ENCODE measurements around the gene OPRPN. TPM values are rescaled to one million over a fixed set of nuclear protein-coding genes. Genes with fewer than 3 reads are reported as not detected.

Gene OPRPN
- total and polyA plus RNA-seq, 2 of the 4 experiments (the other 2 are of a cell fraction) = not detected

DNA sequence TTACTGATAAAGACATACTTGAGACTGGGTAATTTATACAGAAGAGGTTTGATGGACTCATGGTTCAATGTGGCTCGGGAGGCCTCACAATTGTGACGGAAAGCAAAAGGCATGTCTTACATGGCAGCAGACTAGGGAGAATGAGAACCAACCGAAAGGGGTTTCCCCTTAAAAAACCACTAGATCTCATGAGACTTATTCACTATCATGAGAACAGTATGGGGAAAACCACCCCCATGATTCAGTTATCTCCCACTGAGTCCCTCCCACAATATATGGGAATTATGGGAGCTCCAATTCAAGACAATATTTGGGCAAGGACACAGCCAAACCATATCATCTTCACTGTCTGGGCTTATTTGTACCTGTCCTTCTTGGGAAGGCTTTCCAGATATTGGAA, 51.5 kb downstream of the OPRPN start:
- no peak overlapping the region for H3K4ac ChIP-seq (ENCODE audit: low read depth, low read length)
- ChIA-PET POLR2A (ENCODE audit: unreplicated experiment) (no interaction called here), CTCF (no interaction called here)
- intact Hi-C loops (cut with micrococcal nuclease) = no loop called here
- no TSS peak for BruUV-seq (replicated peaks)
- no peaks in the 10 kb centered on the region for H4K20me1 ChIP-seq (ENCODE audit: insufficient read depth, low read length)
- H3K18ac ChIP-seq (ENCODE audit: low read depth, low read length) = no peak overlapping the region
- no peak overlapping the region for H2BK5ac ChIP-seq (ENCODE audit: low read depth, low read length, poor library complexity, severe bottlenecking)
- H4K5ac ChIP-seq (ENCODE audit: low read depth, low read length) = no peak overlapping the region
- no peak overlapping the region for H2AK9ac ChIP-seq (replicated peaks; ENCODE audit: low read depth, low read length, poor library complexity)
- H3K9ac ChIP-seq (ENCODE audit: low read depth, low read length) = no peak overlapping the region
- H3K14ac ChIP-seq (replicated peaks; ENCODE audit: low read depth, low read length) = no peak overlapping the region
- DNase-seq = no peak
- no peak overlapping the region for H4K91ac ChIP-seq (ENCODE audit: insufficient read depth, low read depth, low read length)
- dilution Hi-C loops (cut with HindIII; ENCODE audit: low sequenced_read_pairs, unreplicated experiment) = no loop called here
- ATAC-seq (ENCODE audit: low read depth) = no peak
- no peak overlapping the region for H2AK5ac ChIP-seq (ENCODE audit: low read depth, low read length)
- H2BK15ac ChIP-seq (ENCODE audit: low read depth, low read length) = no peak overlapping the region
- H3K4me2 ChIP-seq (ENCODE audit: low read depth, low read length) = no peak overlapping the region
- H3K23ac ChIP-seq (ENCODE audit: low read depth, low read length) = no peak overlapping the region
- WGBS, 2 experiments (ENCODE audit: extremely low coverage in 2 of 2, insufficient read length in 1 of 2) = 30% methylated on average over 2 of the region's 3 CpGs; no CpG with 5 or more reads in 1 of the 2 experiments
- no peak overlapping the region for H4K8ac ChIP-seq (ENCODE audit: low read depth in 2 of 2, low read length in 2 of 2)
- no peak overlapping the region for H3K4me3 ChIP-seq (ENCODE audit: insufficient read depth, low read depth, low read length)
- H3K79me1 ChIP-seq (ENCODE audit: low read depth in 1 of 2, low read length in 2 of 2) = no peaks in the 10 kb centered on the region
- no peak overlapping the region for H2BK20ac ChIP-seq (ENCODE audit: low read depth, low read length)
- no peaks in the 10 kb centered on the region for H3K9me3 ChIP-seq (ENCODE audit: control insufficient read depth, insufficient read depth, low read length)
- no peak overlapping the region for H2BK120ac ChIP-seq (ENCODE audit: low read depth, low read length)
- TF ChIP-seq NFE2L2 (IDR thresholded peaks at IDR 0.05; ENCODE audit: low read depth, low read length) (no peak), SMC3 (IDR thresholded peaks at IDR 0.05; ENCODE audit: low read depth, low read length) (no peak), BHLHE40 (IDR thresholded peaks at IDR 0.05; ENCODE audit: low read depth, low read length) (no peak), MAZ (IDR thresholded peaks at IDR 0.05; ENCODE audit: borderline replicate concordance, low read depth, low read length) (no peak), CTCF (conservative IDR thresholded peaks at IDR 0.05; ENCODE audit: low read depth, low read length) (no peak), POLR2A (IDR thresholded peaks at IDR 0.05; ENCODE audit: low read depth, low read length) (no peak), FOS (IDR thresholded peaks at IDR 0.05; ENCODE audit: low read depth, low read length) (no peak), RAD21 (IDR thresholded peaks at IDR 0.05; ENCODE audit: low read length) (no peak), RFX5 (IDR thresholded peaks at IDR 0.05; ENCODE audit: low read depth, low read length) (no peak), CEBPB (IDR thresholded peaks at IDR 0.05; ENCODE audit: low read depth, low read length) (no peak), RCOR1 (IDR thresholded peaks at IDR 0.05; ENCODE audit: insufficient replicate concordance, low read length) (no peak), MXI1 (IDR thresholded peaks at IDR 0.05; ENCODE audit: borderline replicate concordance, low read depth, low read length) (no peak), CHD1 (IDR thresholded peaks at IDR 0.05; ENCODE audit: low read depth, low read length) (no peak), MAFK (IDR thresholded peaks at IDR 0.05; ENCODE audit: low read depth, low read length) (no peak)
- TF ChIP-seq, protein P1, sequence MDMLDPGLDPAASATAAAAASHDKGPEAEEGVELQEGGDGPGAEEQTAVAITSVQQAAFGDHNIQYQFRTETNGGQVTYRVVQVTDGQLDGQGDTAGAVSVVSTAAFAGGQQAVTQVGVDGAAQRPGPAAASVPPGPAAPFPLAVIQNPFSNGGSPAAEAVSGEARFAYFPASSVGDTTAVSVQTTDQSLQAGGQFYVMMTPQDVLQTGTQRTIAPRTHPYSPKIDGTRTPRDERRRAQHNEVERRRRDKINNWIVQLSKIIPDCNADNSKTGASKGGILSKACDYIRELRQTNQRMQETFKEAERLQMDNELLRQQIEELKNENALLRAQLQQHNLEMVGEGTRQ (IDR thresholded peaks at IDR 0.05; ENCODE audit: low read depth, low read length) = no peak
- TF ChIP-seq, protein P2, sequence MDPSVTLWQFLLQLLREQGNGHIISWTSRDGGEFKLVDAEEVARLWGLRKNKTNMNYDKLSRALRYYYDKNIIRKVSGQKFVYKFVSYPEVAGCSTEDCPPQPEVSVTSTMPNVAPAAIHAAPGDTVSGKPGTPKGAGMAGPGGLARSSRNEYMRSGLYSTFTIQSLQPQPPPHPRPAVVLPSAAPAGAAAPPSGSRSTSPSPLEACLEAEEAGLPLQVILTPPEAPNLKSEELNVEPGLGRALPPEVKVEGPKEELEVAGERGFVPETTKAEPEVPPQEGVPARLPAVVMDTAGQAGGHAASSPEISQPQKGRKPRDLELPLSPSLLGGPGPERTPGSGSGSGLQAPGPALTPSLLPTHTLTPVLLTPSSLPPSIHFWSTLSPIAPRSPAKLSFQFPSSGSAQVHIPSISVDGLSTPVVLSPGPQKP (IDR thresholded peaks at IDR 0.05; ENCODE audit: borderline replicate concordance, low read depth, low read length) = no peak
- no peak overlapping the region for H3K27ac ChIP-seq (ENCODE audit: insufficient read depth, low read length)
- no peaks in the 10 kb centered on the region for H3K27me3 ChIP-seq (ENCODE audit: control insufficient read depth, insufficient read depth, low read length)
- no peak overlapping the region for H3K56ac ChIP-seq (ENCODE audit: extremely low read depth, insufficient read depth, low read length)
- in situ Hi-C loops (cut with MboI; ENCODE audit: low sequenced_read_pairs) = no loop called here
- H3K36me3 ChIP-seq (ENCODE audit: control insufficient read depth, insufficient read depth, low read length) = no peaks in the 10 kb centered on the region
- no peaks in the 10 kb centered on the region for H3K9me1 ChIP-seq (ENCODE audit: insufficient read depth, low read length)
- H3K4me1 ChIP-seq (ENCODE audit: control insufficient read depth, insufficient read depth, low read length) = no peaks in the 10 kb centered on the region
- H2AFZ ChIP-seq (replicated peaks; ENCODE audit: low read length, poor library complexity) = no peak overlapping the region

All from IMR-90 (cell line).